ENCODE data around the gene CHAC1. TPM values are rescaled to one million over a fixed set of nuclear protein-coding genes. Genes with fewer than 3 reads are reported as not detected.

CHAC1 gene
- total RNA-seq, 1 experiment from 2014 or later = 11.6 TPM

GRCh38 chr15:40941068-40941527 lies 12.2 kb upstream of the CHAC1 start:
- intact Hi-C loops (cut with micrococcal nuclease; ENCODE audit: unreplicated experiment) = no loop called here
- peak overlapping the region; percentile 55 for H3K4me3 ChIP-seq (ENCODE audit: low read depth, low read length, poor library complexity, severe bottlenecking)
- peaks cover 36% of the 10 kb centered on the region for H3K4me1 ChIP-seq (ENCODE audit: insufficient read depth, low read length, poor library complexity, severe bottlenecking)
- ChIA-PET CTCF (interaction anchor here (0.7 to 2.1 kb wide), 3 partner anchors 9 to 12 kb away, joined by 3 to 10 read pairs (median 4); partner anchors contain the start of genes CHAC1 and DLL4), POLR2A (ENCODE audit: low non-redundant PET) (interaction anchor here (0.7 kb wide), 1 partner anchor 335 kb away, joined by 4 read pairs; no protein-coding TSS in a partner anchor)
- BruUV-seq (replicated peaks) = no TSS peak
- no peak for DNase-seq (ENCODE audit: low spot score)
- no peaks in the 10 kb centered on the region for H3K9me3 ChIP-seq (ENCODE audit: low read depth, low read length, poor library complexity, severe bottlenecking)
- no peak for TF ChIP-seq EZH2 (IDR thresholded peaks at IDR 0.05; ENCODE audit: borderline replicate concordance, low read depth, low read length, poor library complexity, severe bottlenecking)
- TF ChIP-seq CTCF (conservative IDR thresholded peaks at IDR 0.05; ENCODE audit: low read depth, low read length) = no peak
- H3K27ac ChIP-seq (ENCODE audit: low read depth, low read length, poor library complexity, severe bottlenecking) = peak overlapping the region; percentile 66
- H3K36me3 ChIP-seq (ENCODE audit: insufficient read depth, low read length, poor library complexity, severe bottlenecking) = no peaks in the 10 kb centered on the region
- H3K27me3 ChIP-seq (replicated peaks; ENCODE audit: insufficient read depth, low read depth, low read length, poor library complexity) = no peaks in the 10 kb centered on the region

DNA sequence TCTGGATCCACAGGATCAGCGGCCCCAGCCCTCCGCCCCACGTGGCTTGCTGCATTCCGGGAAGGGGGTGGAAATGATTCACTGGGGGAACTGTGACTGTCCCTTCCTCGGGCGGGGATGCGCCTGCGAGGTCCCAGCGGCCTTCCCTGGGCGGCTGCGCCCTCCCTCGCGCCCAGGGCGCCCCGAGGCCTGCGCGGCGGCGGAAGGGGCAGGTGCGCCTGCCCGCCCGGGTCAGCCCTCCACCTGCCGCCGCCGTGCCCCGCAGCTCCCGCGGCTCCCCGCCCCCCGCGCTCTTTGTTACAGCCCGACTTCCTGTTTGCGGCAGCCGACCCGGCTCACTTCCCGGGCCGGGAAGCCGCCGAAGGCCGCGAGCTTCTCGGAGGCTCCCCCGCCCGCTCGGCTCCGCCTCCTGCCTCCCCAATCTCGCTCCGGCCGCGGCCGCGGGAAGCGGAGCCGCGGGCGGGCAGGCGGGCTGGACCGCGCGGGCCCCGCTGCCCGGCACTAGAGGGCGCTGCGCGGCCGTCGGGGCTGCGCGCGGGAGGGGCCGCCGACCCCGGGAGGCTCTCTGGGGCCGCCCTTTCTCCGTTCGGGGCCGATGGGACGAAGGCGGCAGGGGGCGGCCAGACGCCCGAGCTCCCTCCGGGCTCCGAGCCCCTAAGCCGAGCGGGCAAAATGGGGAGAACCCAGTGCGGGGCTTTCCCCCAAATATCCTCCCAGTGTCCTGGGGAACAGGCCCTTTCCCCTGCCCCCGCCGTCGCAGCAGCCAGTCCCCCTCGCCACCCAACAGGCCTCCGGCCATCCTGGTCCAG lies 11.5 kb upstream of the CHAC1 start:
- no peaks in the 10 kb centered on the region for H3K36me3 ChIP-seq (ENCODE audit: insufficient read depth, low read length, poor library complexity, severe bottlenecking)
- peak; percentile 81 for DNase-seq (ENCODE audit: low spot score)
- peak overlapping the region; percentile 66 for H3K27ac ChIP-seq (ENCODE audit: low read depth, low read length, poor library complexity, severe bottlenecking)
- POLR2A ChIA-PET (ENCODE audit: low non-redundant PET) = interaction anchor here (0.7 kb wide), 1 partner anchor 336 kb away, joined by 4 read pairs; no protein-coding TSS in a partner anchor
- H3K4me1 ChIP-seq (ENCODE audit: insufficient read depth, low read length, poor library complexity, severe bottlenecking) = peaks cover 34% of the 10 kb centered on the region
- TF ChIP-seq EZH2 (IDR thresholded peaks at IDR 0.05; ENCODE audit: borderline replicate concordance, low read depth, low read length, poor library complexity, severe bottlenecking) (no peak), CTCF (conservative IDR thresholded peaks at IDR 0.05; ENCODE audit: low read depth, low read length) (peak; percentile 39)
- peak overlapping the region; percentile 55 for H3K4me3 ChIP-seq (ENCODE audit: low read depth, low read length, poor library complexity, severe bottlenecking)
- H3K27me3 ChIP-seq (replicated peaks; ENCODE audit: insufficient read depth, low read depth, low read length, poor library complexity) = no peaks in the 10 kb centered on the region
- no TSS peak for BruUV-seq (replicated peaks)
- H3K9me3 ChIP-seq (ENCODE audit: low read depth, low read length, poor library complexity, severe bottlenecking) = no peaks in the 10 kb centered on the region
- CTCF ChIA-PET = interaction anchor here (0.7 to 2.1 kb wide), 3 partner anchors 10 to 12 kb away, joined by 3 to 10 read pairs (median 4); partner anchors contain the start of genes CHAC1 and DLL4
- intact Hi-C loops (cut with micrococcal nuclease; ENCODE audit: unreplicated experiment) = no loop called here

- H3K27ac ChIP-seq (ENCODE audit: low read depth, low read length, poor library complexity, severe bottlenecking) = peak overlapping the region; percentile 51
- no TSS peak for BruUV-seq (replicated peaks)
- DNase-seq (ENCODE audit: low spot score) = no peak
- ChIA-PET CTCF (interaction anchor here (2.1 kb wide), 1 partner anchor 10 kb away, joined by 10 read pairs; the partner anchor contains the start of gene CHAC1), POLR2A (ENCODE audit: low non-redundant PET) (no interaction called here)
- H3K4me3 ChIP-seq (ENCODE audit: low read depth, low read length, poor library complexity, severe bottlenecking) = peak overlapping the region; percentile 55
- TF ChIP-seq EZH2 (IDR thresholded peaks at IDR 0.05; ENCODE audit: borderline replicate concordance, low read depth, low read length, poor library complexity, severe bottlenecking) (no peak), CTCF (conservative IDR thresholded peaks at IDR 0.05; ENCODE audit: low read depth, low read length) (no peak)
- no peaks in the 10 kb centered on the region for H3K27me3 ChIP-seq (replicated peaks; ENCODE audit: insufficient read depth, low read depth, low read length, poor library complexity)
- no peaks in the 10 kb centered on the region for H3K9me3 ChIP-seq (ENCODE audit: low read depth, low read length, poor library complexity, severe bottlenecking)
- no peaks in the 10 kb centered on the region for H3K36me3 ChIP-seq (ENCODE audit: insufficient read depth, low read length, poor library complexity, severe bottlenecking)
- intact Hi-C loops (cut with micrococcal nuclease; ENCODE audit: unreplicated experiment) = no loop called here
- peaks cover 28% of the 10 kb centered on the region for H3K4me1 ChIP-seq (ENCODE audit: insufficient read depth, low read length, poor library complexity, severe bottlenecking)
Measured at GRCh38 chr15:40942337-40942854, 10.9 kb upstream of the CHAC1 start.
